Measurements from ENCODE around the gene RXRB.

GRCh38 chr6:33216117-33216649 is 15.7 kb upstream of the RXRB start:
- TF ChIP-seq CTCF (conservative IDR thresholded peaks at IDR 0.05 in 1 of 2, IDR thresholded peaks at IDR 0.05 in 1 of 2; ENCODE audit: low read depth in 1 of 2, low read length in 2 of 2), result no peak
- no peak for TF ChIP-seq EZH2 (IDR thresholded peaks at IDR 0.05; ENCODE audit: low read length, missing control alignments)
